Caco-2 (cell line): ENCODE data around the gene DNAJA3. TPM values are rescaled to one million over a fixed set of nuclear protein-coding genes. Genes with fewer than 3 reads are reported as not detected.

Experiments used
- BruUV-seq: library from RNA; stranded (reverse); fragments of 400-500 nt; replicated peaks from 2 replicates; lab custom pipeline; 2021; lab: Mats Ljungman, UMichigan
- CTCF ChIA-PET: fragments of 300-600 bp; sonication (Branson Sonifier 250); formaldehyde crosslinking; loops from one replicate; lab custom pipeline; 2022; ENCODE audit warnings: antibody characterized with exemption; lab: Charles Lee
- POLR2A ChIA-PET: fragments of 300-600 bp; sonication (Branson Sonifier 250); formaldehyde crosslinking; loops from one replicate; lab custom pipeline; 2022; ENCODE audit warnings: antibody characterized with exemption; lab: Charles Lee
- DNase-seq, 2 experiments: peaks; one replicate each; pipeline versions ENCODE4 v3.0.0 to v3.0.0-alpha.2; 2020 to 2022
- H3K27me3 ChIP-seq: replicated peaks from 2 replicates; pipeline ENCODE4 v1.6.0; 2011; ENCODE audit warnings: low read length; ENCODE audit not compliant: control insufficient read depth, insufficient read depth
- H3K36me3 ChIP-seq: 2 replicates; pipeline ENCODE4 v1.5.1; 2011; ENCODE audit warnings: low read length; ENCODE audit not compliant: control insufficient read depth, insufficient read depth
- H3K4me1 ChIP-seq: fragments of 250-450 bp; sonication (Bioruptor Pico); 2 replicates; pipeline ENCODE4 v1.5.1; 2020; ENCODE audit warnings: mild to moderate bottlenecking
- H3K4me3 ChIP-seq: 2 replicates; pipeline ENCODE4 v1.5.1; 2011; ENCODE audit warnings: low read depth, mild to moderate bottlenecking, control low read depth, low read length
- H3K9me3 ChIP-seq: fragments of 250-450 bp; sonication (Bioruptor Pico); 2 replicates; pipeline ENCODE4 v1.5.1; 2020; ENCODE audit warnings: mild to moderate bottlenecking, moderate library complexity
- H3K27ac Mint-ChIP-seq: one replicate; pipeline ENCODE4 v1.8.0; 2022; ENCODE audit warnings: mixed read lengths; ENCODE audit not compliant: unreplicated experiment
- H3K27me3 Mint-ChIP-seq: one replicate; pipeline ENCODE4 v1.8.0; 2022; ENCODE audit warnings: mixed read lengths; ENCODE audit not compliant: insufficient read depth, unreplicated experiment
- H3K36me3 Mint-ChIP-seq: one replicate; pipeline ENCODE4 v1.8.0; 2022; ENCODE audit warnings: mild to moderate bottlenecking, mixed read lengths; ENCODE audit not compliant: insufficient read depth, unreplicated experiment
- H3K4me1 Mint-ChIP-seq: one replicate; pipeline ENCODE4 v1.8.0; 2022; ENCODE audit warnings: low read depth, mixed read lengths; ENCODE audit not compliant: unreplicated experiment
- H3K4me3 Mint-ChIP-seq: one replicate; pipeline ENCODE4 v1.8.0; 2022; ENCODE audit warnings: mild to moderate bottlenecking, moderate library complexity, mixed read lengths; ENCODE audit not compliant: unreplicated experiment
- H3K9me3 Mint-ChIP-seq: one replicate; pipeline ENCODE4 v1.8.0; 2022; ENCODE audit warnings: mixed read lengths; ENCODE audit not compliant: unreplicated experiment
- CTCF ChIP-seq, 2 experiments: fragments of 200-600 bp in 1 of 2; IDR thresholded peaks; 1 replicate in 1 of 2; 2 replicates in 1 of 2; pipeline versions ENCODE4 v1.5.1 to v1.8.0; 2011 to 2022; ENCODE audit warnings: antibody characterized with exemption in 1 of 2, control low read depth in 1 of 2, inconsistent platforms in 1 of 2, low read depth in 1 of 2, low read length in 1 of 2, mild to moderate bottlenecking in 1 of 2, moderate library complexity in 1 of 2; ENCODE audit not compliant: insufficient read depth in 1 of 2, severe bottlenecking in 1 of 2, unreplicated experiment in 1 of 2
- intact Hi-C: fragments of 100-400 bp; cut with micrococcal nuclease; formaldehyde crosslinking; loops from one replicate; pipeline ENCODE4 v1.10.0; 2022; ENCODE audit not compliant: unreplicated experiment
- total RNA-seq: library from RNA; stranded (reverse); gene quantifications from 2 replicates; pipeline ENCODE4 v1.2.3, GENCODE V29; 2022

DNAJA3 gene
- total RNA-seq, 1 experiment from 2014 or later: 77.1 TPM

- no peak overlapping the region for H3K27ac Mint-ChIP-seq
- no peaks in the 10 kb centered on the region for H3K27me3 Mint-ChIP-seq
- CTCF ChIA-PET: no interaction called here
- intact Hi-C loops: no loop called here
- POLR2A ChIA-PET: no interaction called here
- no peaks in the 10 kb centered on the region; the same call in 1 of the 2 replicates for H3K36me3 ChIP-seq
- no peak for TF ChIP-seq CTCF (IDR thresholded peaks at IDR 0.05; ENCODE audit: insufficient read depth in 1 of 2, low read depth in 1 of 2, low read length in 1 of 2, severe bottlenecking in 1 of 2, unreplicated experiment in 1 of 2)
- peaks cover 36% of the 10 kb centered on the region for H3K36me3 Mint-ChIP-seq
- no peak overlapping the region for H3K4me3 ChIP-seq
- H3K9me3 ChIP-seq: no peaks in the 10 kb centered on the region
- no peaks in the 10 kb centered on the region for H3K9me3 Mint-ChIP-seq
- H3K4me1 ChIP-seq: peaks cover 5% of the 10 kb centered on the region; the same call in 1 of the 2 replicates
- H3K27me3 ChIP-seq: no peaks in the 10 kb centered on the region
- DNase-seq: no peak
- BruUV-seq: no TSS peak
- peaks cover 6% of the 10 kb centered on the region for H3K4me1 Mint-ChIP-seq
- H3K4me3 Mint-ChIP-seq: no peak overlapping the region
Observed at GRCh38 chr16:4481963-4482362, 56.3 kb downstream of the DNAJA3 start.

- Histone ChIP-seq H3K27me3 (no peaks in the 10 kb centered on the region), H3K36me3 (no peaks in the 10 kb centered on the region; the same call in 1 of the 2 replicates), H3K9me3 (no peaks in the 10 kb centered on the region), H3K4me3 (no peak overlapping the region), H3K4me1 (peaks cover 14% of the 10 kb centered on the region)
- H3K27me3 Mint-ChIP-seq: no peaks in the 10 kb centered on the region
- intact Hi-C loops: no loop called here
- no peak for DNase-seq
- CTCF ChIA-PET: interaction anchor here (1.0 kb wide), 1 partner anchor 9 kb away, joined by 5 read pairs; no protein-coding TSS in a partner anchor
- H3K27ac Mint-ChIP-seq: no peak overlapping the region
- BruUV-seq: no TSS peak
- POLR2A ChIA-PET: no interaction called here
- no peaks in the 10 kb centered on the region for H3K9me3 Mint-ChIP-seq
- peaks cover 6% of the 10 kb centered on the region for H3K4me1 Mint-ChIP-seq
- no peak overlapping the region for H3K4me3 Mint-ChIP-seq
- no peak for TF ChIP-seq CTCF (IDR thresholded peaks at IDR 0.05; ENCODE audit: insufficient read depth in 1 of 2, low read depth in 1 of 2, low read length in 1 of 2, severe bottlenecking in 1 of 2, unreplicated experiment in 1 of 2)
- H3K36me3 Mint-ChIP-seq: peaks cover 27% of the 10 kb centered on the region
Observed at GRCh38 chr16:4486126-4486893, 60.6 kb downstream of the DNAJA3 start.

GRCh38 chr16:4487955-4488498, 62.4 kb downstream of the DNAJA3 start:
- no peaks in the 10 kb centered on the region; the same call in 1 of the 2 replicates for H3K36me3 ChIP-seq

More at GRCh38 chr16:4487955-4488498, 62.4 kb downstream of the DNAJA3 start:
- no peak overlapping the region for H3K4me3 Mint-ChIP-seq
- intact Hi-C loops: no loop called here
- BruUV-seq: no TSS peak
- H3K4me1 ChIP-seq: peaks cover 14% of the 10 kb centered on the region
- H3K36me3 Mint-ChIP-seq: peaks cover 18% of the 10 kb centered on the region
- no peaks in the 10 kb centered on the region for H3K27me3 Mint-ChIP-seq
- no peaks in the 10 kb centered on the region for H3K27me3 ChIP-seq
- H3K9me3 Mint-ChIP-seq: no peaks in the 10 kb centered on the region
- DNase-seq: no peak
- peaks cover 6% of the 10 kb centered on the region for H3K4me1 Mint-ChIP-seq
- ChIA-PET CTCF (interaction anchor here (0.6 kb wide), 1 partner anchor 179 kb away, joined by 3 read pairs; no protein-coding TSS in a partner anchor), POLR2A (interaction anchor here (1.1 kb wide), 1 partner anchor 12 kb away, joined by 7 read pairs; the partner anchor contains the start of gene HMOX2)
- no peak for TF ChIP-seq CTCF (IDR thresholded peaks at IDR 0.05; ENCODE audit: insufficient read depth in 1 of 2, low read depth in 1 of 2, low read length in 1 of 2, severe bottlenecking in 1 of 2, unreplicated experiment in 1 of 2)
- H3K27ac Mint-ChIP-seq: no peak overlapping the region
- no peaks in the 10 kb centered on the region for H3K9me3 ChIP-seq
- H3K4me3 ChIP-seq: no peak overlapping the region
